ENCODE measurements around the gene ACE.

ACE gene

GRCh38 chr17:63476854-63477479 lies at the start of gene ACE:
TSS of gene ACE (plus strand) at chr17:63477061. CDS start at chr17:63477095, 34 bp downstream.
- DNase-seq: no peak

- DNase-seq: no peak
Observed at GRCh38 chr17:63429766-63430165, 47.1 kb upstream of the ACE start.

- DNase-seq: no peak
Observed at GRCh38 chr17:63430223-63430622, 46.6 kb upstream of the ACE start.

GRCh38 chr17:63431618-63431938 lies 45.3 kb upstream of the ACE start:
- DNase-seq: no peak

GRCh38 chr17:63431939-63432804 lies 44.7 kb upstream of the ACE start:
- DNase-seq: no peak

- no peak for DNase-seq
Observed at GRCh38 chr17:63433746-63434591, 42.9 kb upstream of the ACE start.

- peak; percentile 8 for DNase-seq
Observed at GRCh38 chr17:63434951-63435571, 41.8 kb upstream of the ACE start.

- DNase-seq: peak; percentile 63
Observed at GRCh38 chr17:63435681-63436522, 41.0 kb upstream of the ACE start.

- DNase-seq: no peak
Observed at GRCh38 chr17:63436523-63437110, 40.2 kb upstream of the ACE start.

- no peak for DNase-seq
Observed at GRCh38 chr17:63437287-63438091, 39.4 kb upstream of the ACE start.

GRCh38 chr17:63438092-63439051 lies 38.5 kb upstream of the ACE start:
- DNase-seq: no peak

- DNase-seq: no peak
Observed at GRCh38 chr17:63439687-63440086, 37.2 kb upstream of the ACE start.

GRCh38 chr17:63440127-63440769 lies 36.6 kb upstream of the ACE start:
- no peak for DNase-seq

GRCh38 chr17:63440770-63441335 lies 36.0 kb upstream of the ACE start:
- no peak for DNase-seq

GRCh38 chr17:63441654-63442053 lies 35.2 kb upstream of the ACE start:
- DNase-seq: no peak

- DNase-seq: no peak
Observed at GRCh38 chr17:63442074-63442473, 34.8 kb upstream of the ACE start.

GRCh38 chr17:63442549-63443035 lies 34.3 kb upstream of the ACE start:
- DNase-seq: no peak

GRCh38 chr17:63443053-63443452 lies 33.8 kb upstream of the ACE start:
- DNase-seq: no peak

GRCh38 chr17:63444457-63444856 lies 32.4 kb upstream of the ACE start:
- no peak for DNase-seq
